Testis (tissue), 3 donors: Measurements from ENCODE around the gene ABHD10. TPM values are rescaled to one million over a fixed set of nuclear protein-coding genes. Genes with fewer than 3 reads are reported as not detected.
"Not testable (repeated sequence)": the region's sequence is repeated elsewhere in the genome, so short reads cannot be mapped to it uniquely, and the experiment has no call there.

Source experiments
- DNase-seq: peaks from one replicate; pipeline ENCODE4 v3.0.0-alpha.2; 2019
- H3K27ac ChIP-seq, 2 donors: fragments of 200-600 bp; sonication (generic); one replicate each; pipeline ENCODE4 v1.5.1; 2019
- H3K27me3 ChIP-seq: fragments of 200-600 bp; sonication (generic); one replicate; pipeline ENCODE4 v1.5.1; 2019
- H3K36me3 ChIP-seq: fragments of 200-600 bp; sonication (generic); one replicate; pipeline ENCODE4 v1.5.1; 2017; ENCODE audit warnings: low read depth; ENCODE audit errors: missing control alignments
- H3K4me1 ChIP-seq: fragments of 200-600 bp; sonication (generic); one replicate; pipeline ENCODE4 v1.5.1; 2019
- H3K4me3 ChIP-seq, 2 donors: fragments of 200-600 bp; sonication (generic); one replicate each; pipeline ENCODE4 v1.5.1; 2017 to 2019
- H3K9me3 ChIP-seq: fragments of 200-600 bp; sonication (generic); one replicate; pipeline ENCODE4 v1.5.1; 2017
- CTCF ChIP-seq, 3 experiments: fragments of 450-650 bp in 2 of 3; fragments of 200-600 bp in 1 of 3; sonication (generic) in 1 of 3; IDR thresholded peaks; one replicate each; pipeline ENCODE4 v1.5.1; 2016 to 2019; ENCODE audit warnings: antibody characterized with exemption in 3 of 3, mild to moderate bottlenecking in 2 of 3, moderate library complexity in 1 of 3
- POLR2A ChIP-seq: fragments of 450-650 bp; IDR thresholded peaks from one replicate; pipeline ENCODE4 v1.6.1; 2017; ENCODE audit warnings: antibody characterized with exemption, mild to moderate bottlenecking, moderate library complexity
- WGBS, 2 donors: methylation state at CpG; one replicate each; pipeline ENCODE4 v1.1.5; 2018; 5-methylcytosine and 5-hydroxymethylcytosine counted together
- intact Hi-C: fragments of 100-400 bp; cut with DNase I; formaldehyde crosslinking; loops from one replicate; pipeline ENCODE4 v1.15.1; 2023; ENCODE audit warnings: low total_unique reads
- polyA plus RNA-seq: library from polyadenylated mRNA; stranded (reverse); fragments of 350-450 nt; fragmentation: Illumina TruSeq; extraction: RNeasy Lipid Tissue Mini Kit (QIAGEN cat#74804); gene quantifications from one replicate; pipeline ENCODE4 v1.2.3, GENCODE V29; 2014; ENCODE audit warnings: low read depth, low replicate concordance; ENCODE audit not compliant: insufficient read depth
- total RNA-seq, 2 donors: library from RNA; depleted of rRNA; stranded (reverse); fragments of >200 nt; gene quantifications; one replicate each; pipeline ENCODE4 v1.2.3, GENCODE V29; 2016

ABHD10 gene
- total and polyA plus RNA-seq, 3 donors from 2014 or later, result 38.0 to 43.0 (median 38.4) TPM

GRCh38 chr3:112034436-112034835 lies 55.6 kb downstream of the ABHD10 start, which contains the start of gene TMPRSS7:
TMPRSS7 (plus strand) TSS chr3:112034736; CDS start chr3:112034846, 110 bp downstream.
- Histone ChIP-seq H3K27me3 (no peaks in the 10 kb centered on the region), H3K27ac (no peak within 1 kb of the TSS), H3K9me3 (no peaks in the 10 kb centered on the region), H3K4me1 (no peaks in the 10 kb centered on the region), H3K36me3 (no peaks in the 10 kb centered on the region), H3K4me3 (no peak within 1 kb of the TSS)
- intact Hi-C loops, result no loop called here
- 92 to 99% methylated on average over 4 of the region's 4 CpGs for WGBS, 2 donors
- no peak for TF ChIP-seq POLR2A
- TF ChIP-seq CTCF (IDR thresholded peaks at IDR 0.05), result no peak
- DNase-seq, result no peak

GRCh38 chr3:112035241-112035640 lies 56.4 kb downstream of the ABHD10 start:
- H3K27me3 ChIP-seq, result no peaks in the 10 kb centered on the region
- no peaks in the 10 kb centered on the region for H3K9me3 ChIP-seq
- no peak overlapping the region for H3K4me3 ChIP-seq
- WGBS, 2 donors, result 79 to 93% methylated on average over 3 of the region's 3 CpGs
- no peaks in the 10 kb centered on the region for H3K36me3 ChIP-seq
- DNase-seq, result no peak
- intact Hi-C loops, result no loop called here
- TF ChIP-seq CTCF (IDR thresholded peaks at IDR 0.05), result no peak
- TF ChIP-seq POLR2A, result no peak
- no peaks in the 10 kb centered on the region for H3K4me1 ChIP-seq
- H3K27ac ChIP-seq, result no peak overlapping the region

GRCh38 chr3:112037194-112037593 lies 58.4 kb downstream of the ABHD10 start:
- 61 to 71% methylated on average over 4 of the region's 4 CpGs for WGBS, 2 donors
- H3K36me3 ChIP-seq, H3K27me3 ChIP-seq, H3K4me1 ChIP-seq, H3K27ac ChIP-seq, DNase-seq, intact Hi-C loops, H3K9me3 ChIP-seq, H3K4me3 ChIP-seq: not testable (repeated sequence)

GRCh38 chr3:112038863-112039262 lies 60.0 kb downstream of the ABHD10 start:
- Histone ChIP-seq H3K27ac (no peak overlapping the region), H3K4me1 (no peaks in the 10 kb centered on the region), H3K27me3 (no peaks in the 10 kb centered on the region), H3K9me3 (no peaks in the 10 kb centered on the region), H3K36me3 (no peaks in the 10 kb centered on the region), H3K4me3 (no peak overlapping the region)
- no peak for DNase-seq
- 77 to 81% methylated on average over 3 of the region's 3 CpGs for WGBS, 2 donors
- TF ChIP-seq CTCF (IDR thresholded peaks at IDR 0.05), result no peak
- no peak for TF ChIP-seq POLR2A
- intact Hi-C loops, result no loop called here

GRCh38 chr3:112041321-112041720 lies 62.5 kb downstream of the ABHD10 start:
- H3K27ac ChIP-seq, result no peak overlapping the region

More at GRCh38 chr3:112041321-112041720, 62.5 kb downstream of the ABHD10 start:
- Histone ChIP-seq H3K36me3 (no peaks in the 10 kb centered on the region), H3K27me3 (no peaks in the 10 kb centered on the region), H3K4me3 (no peak overlapping the region), H3K4me1 (no peaks in the 10 kb centered on the region), H3K9me3 (no peaks in the 10 kb centered on the region)
- DNase-seq, result no peak
- intact Hi-C loops, result no loop called here
- no peak for TF ChIP-seq POLR2A
- no peak for TF ChIP-seq CTCF (IDR thresholded peaks at IDR 0.05)
